H1 (cell line): ENCODE results near the gene ARHGAP26. TPM values are rescaled to one million over a fixed set of nuclear protein-coding genes. Genes with fewer than 3 reads are reported as not detected.

Source experiments
- CTCF ChIA-PET: fragments of 300-600 bp; sonication (Branson Sonifier 250); formaldehyde crosslinking; loops from one replicate; lab custom pipeline; 2021; ENCODE audit not compliant: partially characterized antibody; lab: Charles Lee
- POLR2A ChIA-PET: fragments of 300-600 bp; sonication (Branson Sonifier 250); formaldehyde crosslinking; loops from one replicate; lab custom pipeline; 2021; ENCODE audit warnings: inconsistent platforms; ENCODE audit not compliant: partially characterized antibody; lab: Charles Lee
- DNase-seq, 2 experiments: peaks; one replicate each; pipeline versions ENCODE4 v3.0.0 to v3.0.0-alpha.2; 2010 to 2022; ENCODE audit warnings: low spot score in 2 of 2, low read depth in 1 of 2, mixed read lengths in 1 of 2
- FAIRE-seq: peaks from 2 replicates; lab custom pipeline; 2011; peaks lifted over from hg19 to GRCh38; lab: Jason Lieb, UNC
- H2AFZ ChIP-seq: 2 replicates; pipeline ENCODE4 v1.8.1; 2012; ENCODE audit warnings: low read length, inconsistent platforms
- H2AK5ac ChIP-seq: 2 replicates; pipeline ENCODE4 v1.6.1; 2013; ENCODE audit warnings: low read depth, low read length
- H2BK120ac ChIP-seq: replicated peaks from 2 replicates; pipeline ENCODE3; 2013; ENCODE audit warnings: low read depth, low read length, inconsistent platforms
- H2BK12ac ChIP-seq: 2 replicates; pipeline ENCODE4 v1.6.1; 2013; ENCODE audit warnings: low read depth, low read length
- H2BK15ac ChIP-seq: 2 replicates; pipeline ENCODE4 v1.6.1; 2013; ENCODE audit warnings: low read length
- H2BK20ac ChIP-seq: 2 replicates; pipeline ENCODE4 v1.6.1; 2013; ENCODE audit warnings: low read length
- H2BK5ac ChIP-seq: 2 replicates; pipeline ENCODE4 v1.6.1; 2013; ENCODE audit warnings: low read depth, low read length
- H3K14ac ChIP-seq: 2 replicates; pipeline ENCODE4 v1.6.1; 2013; ENCODE audit warnings: inconsistent platforms; ENCODE audit not compliant: insufficient read length
- H3K18ac ChIP-seq: 2 replicates; pipeline ENCODE4 v1.6.1; 2013; ENCODE audit warnings: low read length; ENCODE audit errors: extremely low read depth
- H3K23ac ChIP-seq: 2 replicates; pipeline ENCODE4 v1.6.1; 2013; ENCODE audit warnings: inconsistent platforms; ENCODE audit not compliant: insufficient read length
- H3K23me2 ChIP-seq: 2 replicates; pipeline ENCODE4 v1.6.1; 2013; ENCODE audit warnings: low read depth, low read length
- H3K27ac ChIP-seq: 2 replicates; pipeline ENCODE4 v1.6.1; 2011; ENCODE audit warnings: low read depth, low read length, inconsistent platforms
- H3K27me3 ChIP-seq, 4 experiments: replicated peaks in 1 of 4; 1 replicate in 1 of 4; 2 replicates in 3 of 4; pipeline versions ENCODE4 v1.6.1 to v1.8.1; 2011 to 2013; ENCODE audit warnings: low read length in 3 of 4, mild to moderate bottlenecking in 3 of 4, inconsistent platforms in 2 of 4, mixed read lengths in 2 of 4, moderate library complexity in 1 of 4; ENCODE audit not compliant: control insufficient read depth in 3 of 4, insufficient read depth in 3 of 4; ENCODE audit errors: extremely low read depth in 1 of 4
- H3K36me3 ChIP-seq, 4 experiments: 2 replicates each; pipeline versions ENCODE4 v1.6.1 to v1.8.1; 2011 to 2013; ENCODE audit warnings: mild to moderate bottlenecking in 4 of 4, low read length in 3 of 4, moderate library complexity in 2 of 4, control low read depth in 1 of 4, inconsistent platforms in 1 of 4; ENCODE audit not compliant: insufficient read depth in 4 of 4, control insufficient read depth in 2 of 4
- H3K4ac ChIP-seq: replicated peaks from 2 replicates; pipeline ENCODE3; 2013; ENCODE audit warnings: low read length, low read depth, mixed read lengths, inconsistent platforms; ENCODE audit not compliant: insufficient read length
- H3K4me1 ChIP-seq, 4 experiments: replicated peaks in 1 of 4; 1 replicate in 1 of 4; 2 replicates in 3 of 4; pipeline versions ENCODE4 v1.6.1 to v1.8.1; 2011 to 2013; ENCODE audit warnings: low read length in 3 of 4, inconsistent platforms in 2 of 4, mixed read lengths in 1 of 4; ENCODE audit not compliant: insufficient read depth in 4 of 4, control insufficient read depth in 3 of 4
- H3K4me2 ChIP-seq, 2 experiments: 2 replicates each; pipeline versions ENCODE4 v1.6.1 to v1.8.1; 2011 to 2013; ENCODE audit warnings: low read depth in 2 of 2, low read length in 2 of 2, control low read depth in 1 of 2, inconsistent platforms in 1 of 2, mild to moderate bottlenecking in 1 of 2; ENCODE audit not compliant: insufficient read depth in 1 of 2
- H3K4me3 ChIP-seq, 4 experiments: fragments of 200-600, 300-600 bp in 1 of 4; sonication (generic), shearing (Covaris generic), sonication (Bioruptor Twin) in 1 of 4; 2 replicates each; pipeline versions ENCODE4 v1.5.1 to v1.8.1; 2011 to 2016; ENCODE audit warnings: low read length in 4 of 4, low read depth in 3 of 4, control low read depth in 2 of 4, inconsistent platforms in 2 of 4, mild to moderate bottlenecking in 2 of 4, mixed read lengths in 1 of 4, moderate library complexity in 1 of 4; ENCODE audit not compliant: insufficient read depth in 2 of 4; ENCODE audit errors: extremely low read depth in 1 of 4
- H3K56ac ChIP-seq: replicated peaks from 2 replicates; pipeline ENCODE3; 2013; ENCODE audit warnings: low read depth, mild to moderate bottlenecking, mixed read lengths, low read length, inconsistent platforms; ENCODE audit not compliant: insufficient read length
- H3K79me1 ChIP-seq: 2 replicates; pipeline ENCODE4 v1.6.1; 2013; ENCODE audit warnings: low read depth, low read length, control low read depth
- H3K79me2 ChIP-seq, 2 experiments: 2 replicates each; pipeline versions ENCODE4 v1.6.1 to v1.8.1; 2012 to 2013; ENCODE audit warnings: low read length in 2 of 2, mild to moderate bottlenecking in 2 of 2, inconsistent platforms in 1 of 2; ENCODE audit not compliant: insufficient read depth in 2 of 2, control insufficient read depth in 1 of 2
- H3K9ac ChIP-seq, 4 experiments: replicated peaks in 1 of 4; 1 replicate in 1 of 4; 2 replicates in 3 of 4; pipeline versions ENCODE4 v1.6.1 to v1.8.1; 2011 to 2013; ENCODE audit warnings: low read depth in 3 of 4, low read length in 3 of 4, control low read depth in 2 of 4, mild to moderate bottlenecking in 2 of 4, moderate library complexity in 2 of 4, inconsistent platforms in 1 of 4; ENCODE audit errors: extremely low read depth in 1 of 4
- H3K9me3 ChIP-seq, 2 experiments: 2 replicates each; pipeline versions ENCODE4 v1.6.1 to v1.8.1; 2012 to 2013; ENCODE audit warnings: mild to moderate bottlenecking in 2 of 2, moderate library complexity in 2 of 2, control low read depth in 1 of 2, inconsistent platforms in 1 of 2, low read depth in 1 of 2, low read length in 1 of 2, mixed read lengths in 1 of 2; ENCODE audit not compliant: insufficient read depth in 2 of 2
- H4K20me1 ChIP-seq, 2 experiments: replicated peaks in 1 of 2; 2 replicates each; pipeline versions ENCODE3 to v1.8.1; 2011 to 2013; ENCODE audit warnings: inconsistent platforms in 2 of 2, low read length in 2 of 2, mild to moderate bottlenecking in 1 of 2; ENCODE audit not compliant: insufficient read depth in 2 of 2, control insufficient read depth in 1 of 2
- H4K5ac ChIP-seq: 2 replicates; pipeline ENCODE4 v1.6.1; 2013; ENCODE audit warnings: low read length, low read depth, mixed read lengths, inconsistent platforms; ENCODE audit not compliant: insufficient read length
- H4K8ac ChIP-seq: 2 replicates; pipeline ENCODE4 v1.8.0; 2013; ENCODE audit warnings: mild to moderate bottlenecking, moderate library complexity, low read length, inconsistent platforms; ENCODE audit not compliant: insufficient read depth; ENCODE audit errors: extremely low read depth
- H4K91ac ChIP-seq: replicated peaks from 2 replicates; pipeline ENCODE3; 2013; ENCODE audit warnings: low read length, mixed read lengths, inconsistent platforms; ENCODE audit not compliant: insufficient read length
- CREB1 ChIP-seq: IDR thresholded peaks from 2 replicates; pipeline ENCODE4 v1.6.1; 2012; ENCODE audit warnings: inconsistent platforms
- RFX5 ChIP-seq: IDR thresholded peaks from 2 replicates; pipeline ENCODE4 v1.6.1; 2011; ENCODE audit warnings: low read depth, low read length, improper control_type of control experiment, borderline replicate concordance
- SIX5 ChIP-seq: IDR thresholded peaks from 2 replicates; pipeline ENCODE4 v1.6.1; 2011; ENCODE audit warnings: mild to moderate bottlenecking, low read depth, low read length
- WGBS, 2 experiments: shearing (Covaris generic) in 1 of 2; methylation state at CpG; one replicate each; pipeline versions ENCODE4 v1.1.6 to v1.1.7; 2013 to 2015; ENCODE audit warnings: low lambda C conversion rate in 2 of 2, mixed read lengths in 2 of 2, inconsistent platforms in 1 of 2, low coverage in 1 of 2, missing lambda C conversion rate in 1 of 2; ENCODE audit not compliant: insufficient replicate concordance in 2 of 2, insufficient coverage in 1 of 2, insufficient read length in 1 of 2; ENCODE audit errors: extremely low coverage in 1 of 2, missing lambda C conversion rate in 1 of 2; 5-methylcytosine and 5-hydroxymethylcytosine counted together
- polyA plus RNA-seq, 7 experiments: library from polyadenylated mRNA; depleted of rRNA in 3 of 7; stranded (reverse) in 5 of 7; unstranded in 2 of 7; fragments of >200 nt in 5 of 7; fragments of 200-250 nt in 2 of 7; gene quantifications; 1 replicate in 5 of 7; 2 replicates in 1 of 7; 4 replicates in 1 of 7; pipeline versions ENCODE4 v1.2.1 to v1.2.3, GENCODE V29; 2011 to 2013; ENCODE audit warnings: missing spikeins in 2 of 7, mixed read lengths in 2 of 7
- total RNA-seq: library from RNA; stranded (reverse); fragmentation: NEBNext Ultra II Directional; extraction: Animal tissue kit (Norgen Biotek cat#: 25700); gene quantifications from 2 replicates; pipeline ENCODE4 v1.2.1, GENCODE V29; 2021

ARHGAP26 gene
- total and polyA plus RNA-seq, 2 of the 8 experiments (the other 6 are each of a cell fraction or from before 2014, with no cell fraction given) = 7.1 to 24.8 TPM

GRCh38 chr5:143258559-143259253, 488.5 kb downstream of the ARHGAP26 start:
- no peak overlapping the region for H2BK20ac ChIP-seq
- H3K79me1 ChIP-seq = no peaks in the 10 kb centered on the region
- TF ChIP-seq RFX5 = no peak
- TF ChIP-seq CREB1 = no peak
- no peak for TF ChIP-seq SIX5
- TF ChIP-seq, all 59 proteins: peak for 0
- Histone ChIP-seq H3K27ac (no peak overlapping the region), H3K79me2 (no peaks in the 10 kb centered on the region), H4K8ac (no peak overlapping the region), H4K20me1 (no peaks in the 10 kb centered on the region), H3K18ac (no peak overlapping the region), H2BK5ac (no peak overlapping the region), H4K5ac (no peak overlapping the region), H3K56ac (no peak overlapping the region), H3K4me3 (no peak overlapping the region), H2AFZ (no peak overlapping the region), H3K9ac (no peak overlapping the region), H2BK120ac (no peak overlapping the region), H3K23me2 (no peaks in the 10 kb centered on the region; the same call in 1 of the 2 replicates), H3K9me3 (no peaks in the 10 kb centered on the region), H2BK15ac (no peak overlapping the region), H3K4me1 (no peaks in the 10 kb centered on the region), H3K23ac (no peak overlapping the region), H3K27me3 (no peaks in the 10 kb centered on the region), H3K14ac (no peak overlapping the region), H2BK12ac (no peak overlapping the region), H3K4me2 (no peak overlapping the region), H3K4ac (no peak overlapping the region), H2AK5ac (no peak overlapping the region), H4K91ac (no peak overlapping the region), H3K36me3 (no peaks in the 10 kb centered on the region)
- ChIA-PET CTCF (no interaction called here), POLR2A (no interaction called here)
- FAIRE-seq (no peak), DNase-seq (no peak)
- 97% methylated on average over 12 of the region's 12 CpGs; no CpG with 5 or more reads in 1 of the 2 experiments for WGBS, 2 experiments
